DOHH2 (cell line): ENCODE data around the gene ZC3H12C.

Experiments used
- H3F3A ChIP-seq: fragments of 200-600 bp; sonication (generic), shearing (Covaris generic); 2 replicates; pipeline ENCODE4 v1.6.0; 2016; ENCODE audit warnings: antibody characterized with exemption, mild to moderate bottlenecking; ENCODE audit not compliant: control insufficient read depth, insufficient read depth
- H3K27ac ChIP-seq: fragments of 200-600 bp; sonication (generic); 2 replicates; pipeline ENCODE4 v1.5.1; 2014; ENCODE audit warnings: low read depth, mild to moderate bottlenecking, low read length, moderate library complexity
- H3K27me3 ChIP-seq: fragments of 200-600 bp; sonication (generic); 2 replicates; pipeline ENCODE4 v1.6.1; 2014; ENCODE audit warnings: mild to moderate bottlenecking, low read length, mixed read lengths; ENCODE audit not compliant: control insufficient read depth
- H3K36me3 ChIP-seq: fragments of 200-600 bp; sonication (generic); 2 replicates; pipeline ENCODE4 v1.6.1; 2014; ENCODE audit warnings: mild to moderate bottlenecking, low read length, moderate library complexity, mixed read lengths; ENCODE audit not compliant: control insufficient read depth
- H3K4me1 ChIP-seq: fragments of 200-600 bp; sonication (generic); 2 replicates; pipeline ENCODE4 v1.6.1; 2014; ENCODE audit warnings: mild to moderate bottlenecking, low read length, mixed read lengths; ENCODE audit not compliant: control insufficient read depth
- H3K4me2 ChIP-seq: fragments of 200-600 bp; sonication (generic); 2 replicates; pipeline ENCODE4 v1.6.0; 2014; ENCODE audit warnings: mild to moderate bottlenecking, low read length, moderate library complexity
- H3K4me3 ChIP-seq: fragments of 200-600 bp; sonication (generic); 2 replicates; pipeline ENCODE4 v1.5.1; 2014; ENCODE audit warnings: mild to moderate bottlenecking, low read length, mixed read lengths
- H3K79me2 ChIP-seq: fragments of 200-600 bp; sonication (generic); 2 replicates; pipeline ENCODE4 v1.6.1; 2014; ENCODE audit warnings: mild to moderate bottlenecking, low read length, mixed read lengths; ENCODE audit not compliant: control insufficient read depth
- H3K9me2 ChIP-seq: fragments of 200-600 bp; sonication (generic); replicated peaks from 2 replicates; pipeline ENCODE4 v1.6.1; 2014; ENCODE audit warnings: mild to moderate bottlenecking, low read length, mixed read lengths; ENCODE audit not compliant: control insufficient read depth
- H3K9me3 ChIP-seq: fragments of 200-600 bp; sonication (generic); 2 replicates; pipeline ENCODE4 v1.6.1; 2014; ENCODE audit warnings: antibody characterized with exemption, low read length, mixed read lengths; ENCODE audit not compliant: control insufficient read depth, insufficient read depth
- H4K20me1 ChIP-seq: fragments of 200-600 bp; sonication (generic); 2 replicates; pipeline ENCODE4 v1.6.0; 2014; ENCODE audit warnings: low read depth, mild to moderate bottlenecking, antibody characterized with exemption, low read length, moderate library complexity; ENCODE audit not compliant: control insufficient read depth, insufficient read depth
- CTCF ChIP-seq: fragments of 200-600 bp; sonication (generic); IDR thresholded peaks from one replicate; pipeline ENCODE4 v1.5.1; 2014; ENCODE audit warnings: antibody characterized with exemption, mild to moderate bottlenecking, low read depth, low read length; ENCODE audit not compliant: poor library complexity, severe bottlenecking
- EZH2phosphoT487 ChIP-seq: fragments of 200-600 bp; sonication (generic); IDR thresholded peaks from 2 replicates; pipeline ENCODE4 v1.6.1; 2017; ENCODE audit warnings: borderline replicate concordance, mild to moderate bottlenecking, antibody characterized with exemption, low read length, moderate library complexity, mixed read lengths

The ZC3H12C gene

GRCh38 chr11:110119317-110119716 is 26.1 kb downstream of the ZC3H12C start:
- Histone ChIP-seq H3K27ac (no peak overlapping the region), H3K27me3 (no peaks in the 10 kb centered on the region; the same call in 1 of the 2 replicates), H3K4me1 (no peaks in the 10 kb centered on the region), H3K79me2 (no peaks in the 10 kb centered on the region), H3K4me3 (no peak overlapping the region), H3K9me3 (no peaks in the 10 kb centered on the region), H3K9me2 (no peaks in the 10 kb centered on the region), H4K20me1 (no peaks in the 10 kb centered on the region), H3F3A (no peaks in the 10 kb centered on the region), H3K36me3 (no peaks in the 10 kb centered on the region), H3K4me2 (no peak overlapping the region)
- TF ChIP-seq EZH2phosphoT487 (no peak), CTCF (no peak)

- no peak overlapping the region for H3K4me2 ChIP-seq
- H3K9me3 ChIP-seq = no peaks in the 10 kb centered on the region
- H3K4me1 ChIP-seq = no peaks in the 10 kb centered on the region
- no peaks in the 10 kb centered on the region for H3K36me3 ChIP-seq
- H3K27me3 ChIP-seq = no peaks in the 10 kb centered on the region; the same call in 1 of the 2 replicates
- H4K20me1 ChIP-seq = no peaks in the 10 kb centered on the region
- no peaks in the 10 kb centered on the region for H3K9me2 ChIP-seq
- TF ChIP-seq EZH2phosphoT487 (no peak), CTCF (no peak)
- H3K27ac ChIP-seq = no peak overlapping the region
- no peaks in the 10 kb centered on the region for H3F3A ChIP-seq
- H3K4me3 ChIP-seq = no peak overlapping the region
- no peaks in the 10 kb centered on the region for H3K79me2 ChIP-seq
Measured at GRCh38 chr11:110121204-110121603, 28.0 kb downstream of the ZC3H12C start.

GRCh38 chr11:110123003-110123402 is 29.8 kb downstream of the ZC3H12C start:
- Histone ChIP-seq H3K79me2 (no peaks in the 10 kb centered on the region), H3K36me3 (no peaks in the 10 kb centered on the region), H3K9me3 (no peaks in the 10 kb centered on the region), H3K27me3 (no peaks in the 10 kb centered on the region; the same call in 1 of the 2 replicates), H3F3A (no peaks in the 10 kb centered on the region), H3K4me2 (no peak overlapping the region), H3K9me2 (no peaks in the 10 kb centered on the region), H4K20me1 (no peaks in the 10 kb centered on the region), H3K27ac (no peak overlapping the region), H3K4me3 (no peak overlapping the region), H3K4me1 (no peaks in the 10 kb centered on the region)
- TF ChIP-seq CTCF (no peak), EZH2phosphoT487 (no peak)
